Measurements from ENCODE around the gene GALR3.

DNA sequence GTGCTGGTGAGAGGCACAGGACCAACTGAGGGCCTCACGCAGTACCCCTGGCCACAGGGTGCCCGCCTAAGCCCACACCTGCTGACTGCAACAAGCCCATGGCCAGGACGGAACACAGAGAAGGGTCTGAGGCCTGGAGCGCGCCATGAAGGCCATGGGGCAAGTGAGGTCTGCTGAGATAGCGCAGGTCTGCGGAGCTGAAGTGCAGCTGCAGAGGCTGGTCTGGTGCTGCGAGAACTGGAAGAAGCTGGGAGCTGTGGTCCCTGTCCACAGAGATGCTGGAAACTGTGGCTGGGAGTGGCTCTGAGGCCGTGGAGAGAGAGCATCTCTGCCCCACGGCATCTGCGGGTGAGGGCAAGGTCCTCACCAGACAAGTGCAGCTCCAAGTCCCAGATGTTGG lies 8.3 kb downstream of the GALR3 start:
- TF ChIP-seq POLR2AphosphoS5 (IDR thresholded peaks at IDR 0.05; ENCODE audit: insufficient read depth in 1 of 2, low read depth in 1 of 2) (no peak), CTCF (IDR thresholded peaks at IDR 0.05) (no peak), POLR2A (IDR thresholded peaks at IDR 0.05) (no peak)
